Measurements from ENCODE around the gene KLHL25.

The KLHL25 gene

GRCh38 chr15:85777250-85778106 lies 17.2 kb downstream of the KLHL25 start:
- FAIRE-seq = no peak

GRCh38 chr15:85773970-85774369 lies 20.8 kb downstream of the KLHL25 start:
- DNase-seq (ENCODE audit: low spot score) (no peak), FAIRE-seq (no peak)

More at GRCh38 chr15:85777250-85778106, 17.2 kb downstream of the KLHL25 start:
- DNase-seq (ENCODE audit: low spot score) = no peak

GRCh38 chr15:85773249-85773648 lies 21.5 kb downstream of the KLHL25 start:
- FAIRE-seq (no peak), DNase-seq (ENCODE audit: low spot score) (no peak)

GRCh38 chr15:85772668-85773067 lies 22.1 kb downstream of the KLHL25 start:
- FAIRE-seq = no peak
- no peak for DNase-seq (ENCODE audit: low spot score)

GRCh38 chr15:85771781-85772445 lies 22.8 kb downstream of the KLHL25 start:
- no peak for DNase-seq (ENCODE audit: low spot score)
- no peak for FAIRE-seq

GRCh38 chr15:85771271-85771670 lies 23.5 kb downstream of the KLHL25 start:
- FAIRE-seq = no peak

GRCh38 chr15:85770096-85771041 lies 24.4 kb downstream of the KLHL25 start:
- FAIRE-seq (no peak), DNase-seq (ENCODE audit: low spot score) (peak; percentile 55)

More at GRCh38 chr15:85771271-85771670, 23.5 kb downstream of the KLHL25 start:
- no peak for DNase-seq (ENCODE audit: low spot score)

GRCh38 chr15:85769182-85769900 lies 25.4 kb downstream of the KLHL25 start:
- FAIRE-seq = no peak
- DNase-seq (ENCODE audit: low spot score) = no peak

GRCh38 chr15:85768595-85769168 lies 26.0 kb downstream of the KLHL25 start:
- no peak for DNase-seq (ENCODE audit: low spot score)
- FAIRE-seq = no peak

- DNase-seq (ENCODE audit: low spot score) = no peak
- no peak for FAIRE-seq
Measured at GRCh38 chr15:85767785-85768529, 26.8 kb downstream of the KLHL25 start.

- FAIRE-seq = peak; percentile 71
- peak; percentile 37 for DNase-seq (ENCODE audit: low spot score)
Measured at GRCh38 chr15:85766001-85766831, 28.5 kb downstream of the KLHL25 start.

- FAIRE-seq = no peak
- no peak for DNase-seq (ENCODE audit: low spot score)
Measured at GRCh38 chr15:85764649-85765277, 30.0 kb downstream of the KLHL25 start.

- FAIRE-seq (no peak), DNase-seq (ENCODE audit: low spot score) (no peak)
Measured at GRCh38 chr15:85763673-85764633, 30.8 kb downstream of the KLHL25 start.

- DNase-seq (ENCODE audit: low spot score) (no peak), FAIRE-seq (no peak)
Measured at GRCh38 chr15:85763157-85763556, 31.6 kb downstream of the KLHL25 start.

GRCh38 chr15:85762756-85763127 lies 32.0 kb downstream of the KLHL25 start:
- FAIRE-seq (no peak), DNase-seq (ENCODE audit: low spot score) (no peak)

- FAIRE-seq = no peak
- DNase-seq (ENCODE audit: low spot score) = no peak
Measured at GRCh38 chr15:85762039-85762755, 32.5 kb downstream of the KLHL25 start.

GRCh38 chr15:85761635-85762034 lies 33.1 kb downstream of the KLHL25 start:
- no peak for DNase-seq (ENCODE audit: low spot score)
- FAIRE-seq = no peak
